ENCODE measurements around the gene IFNGR2.

IFNGR2 gene

GRCh38 chr21:33414926-33415325 is 11.7 kb downstream of the IFNGR2 start:
- Histone ChIP-seq H3K79me2 (ENCODE audit: insufficient read depth, low read length) (peaks cover 71% of the 10 kb centered on the region), H3K4me3 (ENCODE audit: low read depth in 1 of 2, low read length in 2 of 2) (no peak overlapping the region), H3K4me1 (ENCODE audit: insufficient read depth, low read length) (no peaks in the 10 kb centered on the region), H3K4me2 (ENCODE audit: insufficient read depth, low read length) (no peak overlapping the region), H3K9me3 (ENCODE audit: insufficient read depth, low read length, severe bottlenecking) (no peaks in the 10 kb centered on the region), H3K9ac (ENCODE audit: low read depth, low read length) (no peak overlapping the region), H4K20me1 (ENCODE audit: insufficient read depth, low read length) (peaks cover 42% of the 10 kb centered on the region), H3K36me3 (ENCODE audit: insufficient read depth, low read length) (peaks cover 72% of the 10 kb centered on the region), H2AFZ (ENCODE audit: low read depth, low read length) (no peak overlapping the region), H3K27me3 (ENCODE audit: insufficient read depth, low read length, poor library complexity) (no peaks in the 10 kb centered on the region), H3K27ac (ENCODE audit: low read length) (no peak overlapping the region)
- no peak for DNase-seq
- TF ChIP-seq CTCF (IDR thresholded peaks at IDR 0.05; ENCODE audit: borderline replicate concordance, extremely low read depth, low read length, poor library complexity, severe bottlenecking) = no peak
- no peak for TF ChIP-seq EZH2 (IDR thresholded peaks at IDR 0.05; ENCODE audit: borderline replicate concordance, low read depth, low read length, severe bottlenecking)
- ATAC-seq (ENCODE audit: insufficient read depth, low read depth) = no peak

DNA sequence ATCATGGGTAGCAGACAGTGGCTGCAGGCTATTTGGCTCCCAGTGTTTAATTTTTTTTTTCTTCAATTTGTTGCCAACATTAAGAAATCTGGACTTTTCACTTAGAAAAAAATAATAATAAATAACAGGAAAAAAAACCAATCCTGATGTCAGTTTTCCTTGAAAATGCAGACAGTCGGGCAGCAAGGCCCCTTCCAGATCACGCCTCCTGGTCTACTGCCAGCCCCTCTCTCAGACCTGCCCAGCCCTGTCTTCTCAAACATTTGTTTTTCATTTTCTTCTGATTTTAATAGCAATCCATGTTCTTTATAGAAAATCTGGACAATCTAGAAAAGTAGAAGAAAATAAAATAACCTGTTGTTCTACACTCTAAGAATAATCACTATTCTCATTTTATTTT is 15.5 kb downstream of the IFNGR2 start:
- TF ChIP-seq EZH2 (IDR thresholded peaks at IDR 0.05; ENCODE audit: borderline replicate concordance, low read depth, low read length, severe bottlenecking) (no peak), CTCF (IDR thresholded peaks at IDR 0.05; ENCODE audit: borderline replicate concordance, extremely low read depth, low read length, poor library complexity, severe bottlenecking) (no peak)
- H3K79me2 ChIP-seq (ENCODE audit: insufficient read depth, low read length) = peaks cover 43% of the 10 kb centered on the region
- H3K9me3 ChIP-seq (ENCODE audit: insufficient read depth, low read length, severe bottlenecking) = no peaks in the 10 kb centered on the region
- no peaks in the 10 kb centered on the region for H3K4me1 ChIP-seq (ENCODE audit: insufficient read depth, low read length)
- ATAC-seq (ENCODE audit: insufficient read depth, low read depth) (no peak), DNase-seq (no peak)
- peaks cover 22% of the 10 kb centered on the region for H4K20me1 ChIP-seq (ENCODE audit: insufficient read depth, low read length)
- H3K4me3 ChIP-seq (ENCODE audit: low read depth in 1 of 2, low read length in 2 of 2) = no peak overlapping the region
- no peak overlapping the region for H3K27ac ChIP-seq (ENCODE audit: low read length)
- H3K9ac ChIP-seq (ENCODE audit: low read depth, low read length) = no peak overlapping the region
- H3K36me3 ChIP-seq (ENCODE audit: insufficient read depth, low read length) = peaks cover 77% of the 10 kb centered on the region
- no peaks in the 10 kb centered on the region for H3K27me3 ChIP-seq (ENCODE audit: insufficient read depth, low read length, poor library complexity)
- no peak overlapping the region for H2AFZ ChIP-seq (ENCODE audit: low read depth, low read length)
- no peak overlapping the region for H3K4me2 ChIP-seq (ENCODE audit: insufficient read depth, low read length)

DNA sequence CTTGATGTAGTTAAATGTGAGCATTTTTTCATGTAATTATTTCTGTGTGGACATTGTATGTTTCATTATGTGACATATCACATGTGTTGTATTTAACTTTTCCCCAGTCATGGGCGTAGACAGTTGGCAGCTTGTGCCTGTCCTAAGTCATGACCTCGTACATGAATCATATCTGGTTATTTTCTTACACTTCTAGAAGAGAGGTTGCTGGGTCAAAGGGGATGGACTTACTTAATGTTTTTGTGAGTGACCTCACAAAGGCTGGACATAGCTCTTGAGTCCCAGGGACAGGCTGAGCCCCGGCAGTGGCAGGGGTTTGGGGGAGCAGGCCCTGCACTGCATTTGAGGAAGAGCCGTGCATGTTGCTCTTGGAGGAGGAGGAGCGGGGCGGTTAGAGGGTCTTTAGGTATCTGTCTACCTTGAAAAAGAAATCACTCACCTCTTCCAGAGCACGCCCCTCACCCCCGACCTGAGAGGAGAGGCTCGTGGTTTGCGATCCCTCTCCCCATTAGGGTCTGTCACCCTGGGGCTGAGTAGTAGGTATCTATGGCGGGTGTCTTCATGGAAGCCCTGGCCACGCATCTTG is 16.4 kb downstream of the IFNGR2 start:
- Histone ChIP-seq H3K4me2 (ENCODE audit: insufficient read depth, low read length) (no peak overlapping the region), H3K36me3 (ENCODE audit: insufficient read depth, low read length) (peaks cover 80% of the 10 kb centered on the region), H3K27me3 (ENCODE audit: insufficient read depth, low read length, poor library complexity) (no peaks in the 10 kb centered on the region), H3K9me3 (ENCODE audit: insufficient read depth, low read length, severe bottlenecking) (no peaks in the 10 kb centered on the region), H3K4me3 (ENCODE audit: low read depth in 1 of 2, low read length in 2 of 2) (no peak overlapping the region), H2AFZ (ENCODE audit: low read depth, low read length) (no peak overlapping the region), H3K4me1 (ENCODE audit: insufficient read depth, low read length) (no peaks in the 10 kb centered on the region), H4K20me1 (ENCODE audit: insufficient read depth, low read length) (peaks cover 13% of the 10 kb centered on the region; the same call in 1 of the 2 replicates), H3K9ac (ENCODE audit: low read depth, low read length) (no peak overlapping the region), H3K27ac (ENCODE audit: low read length) (no peak overlapping the region), H3K79me2 (ENCODE audit: insufficient read depth, low read length) (peaks cover 34% of the 10 kb centered on the region)
- no peak for TF ChIP-seq CTCF (IDR thresholded peaks at IDR 0.05; ENCODE audit: borderline replicate concordance, extremely low read depth, low read length, poor library complexity, severe bottlenecking)
- TF ChIP-seq EZH2 (IDR thresholded peaks at IDR 0.05; ENCODE audit: borderline replicate concordance, low read depth, low read length, severe bottlenecking) = no peak
- DNase-seq = no peak
- ATAC-seq (ENCODE audit: insufficient read depth, low read depth) = no peak

Measured in DND-41 (cell line).